ENCODE data around the gene COPZ2.

GRCh38 chr17:48038687-48039086, 1.1 kb upstream of the COPZ2 start:
- no peak for TF ChIP-seq ZNF138 (tag by site-specific recombination; IDR thresholded peaks at IDR 0.05; ENCODE audit: borderline replicate concordance)
- no peak for TF ChIP-seq ZNF792 (tag by site-specific recombination; IDR thresholded peaks at IDR 0.05)
- no peak for TF ChIP-seq ZNF184 (tag by site-specific recombination; IDR thresholded peaks at IDR 0.05)
- TF ChIP-seq CTCF (tag by site-specific recombination; IDR thresholded peaks at IDR 0.05) = no peak
- no peak for TF ChIP-seq PRDM10 (tag by site-specific recombination; IDR thresholded peaks at IDR 0.05)
- TF ChIP-seq ZBTB17 (tag by site-specific recombination; IDR thresholded peaks at IDR 0.05) = no peak
- TF ChIP-seq ZNF426 (tag by site-specific recombination; IDR thresholded peaks at IDR 0.05) = no peak
- TF ChIP-seq ZNF501 (tag by site-specific recombination; IDR thresholded peaks at IDR 0.05) = no peak
